Endodermal cell (in vitro differentiated cells): ENCODE data around the gene MTHFD2L. TPM values are rescaled to one million over a fixed set of nuclear protein-coding genes. Genes with fewer than 3 reads are reported as not detected.

ENCODE experiments used
- DNase-seq: peaks from one replicate; pipeline ENCODE4 v3.0.0-alpha.2; 2017
- H3K27ac ChIP-seq: 2 replicates; pipeline ENCODE4 v1.5.1; 2013; ENCODE audit warnings: mild to moderate bottlenecking, low read depth, low read length, moderate library complexity
- H3K27me3 ChIP-seq: 2 replicates; pipeline ENCODE4 v1.6.1; 2013; ENCODE audit warnings: mild to moderate bottlenecking, low read length, moderate library complexity; ENCODE audit not compliant: insufficient read depth, control insufficient read depth, poor library complexity, severe bottlenecking
- H3K36me3 ChIP-seq: 2 replicates; pipeline ENCODE4 v1.7.0; 2013; ENCODE audit warnings: mild to moderate bottlenecking, low read length, moderate library complexity; ENCODE audit not compliant: control insufficient read depth, insufficient read depth
- H3K4me1 ChIP-seq: one replicate; pipeline ENCODE4 v1.7.0; 2013; ENCODE audit warnings: low read length; ENCODE audit not compliant: control insufficient read depth, insufficient read depth
- H3K4me3 ChIP-seq: 2 replicates; pipeline ENCODE4 v1.5.1; 2013; ENCODE audit warnings: mild to moderate bottlenecking, low read length, moderate library complexity
- H3K9ac ChIP-seq: 2 replicates; pipeline ENCODE4 v1.6.1; 2013; ENCODE audit warnings: mild to moderate bottlenecking, low read length, moderate library complexity; ENCODE audit not compliant: poor library complexity, severe bottlenecking; ENCODE audit errors: extremely low read depth
- H3K9me3 ChIP-seq: 2 replicates; pipeline ENCODE4 v1.6.1; 2013; ENCODE audit warnings: mild to moderate bottlenecking, low read length, moderate library complexity; ENCODE audit not compliant: control insufficient read depth
- H3K27ac Mint-ChIP-seq: 2 replicates; pipeline ENCODE4 v1.8.0; 2020; ENCODE audit warnings: mixed read lengths
- H3K27me3 Mint-ChIP-seq: 2 replicates; pipeline ENCODE4 v1.8.0; 2021; ENCODE audit warnings: mild to moderate bottlenecking, mixed read lengths; ENCODE audit not compliant: insufficient read depth
- H3K36me3 Mint-ChIP-seq: 2 replicates; pipeline ENCODE4 v1.8.0; 2020; ENCODE audit warnings: low read depth, mixed read lengths
- H3K4me1 Mint-ChIP-seq: 2 replicates; pipeline ENCODE4 v1.8.0; 2020; ENCODE audit warnings: mixed read lengths
- H3K4me3 Mint-ChIP-seq: 2 replicates; pipeline ENCODE4 v1.8.0; 2020; ENCODE audit warnings: mild to moderate bottlenecking, moderate library complexity, mixed read lengths
- H3K9me3 Mint-ChIP-seq: 2 replicates; pipeline ENCODE4 v1.8.0; 2020; ENCODE audit warnings: mild to moderate bottlenecking, mixed read lengths
- WGBS, 2 experiments: methylation state at CpG; one replicate each; pipeline versions ENCODE4 v1.1.5 to v1.1.7; 2013; ENCODE audit warnings: missing lambda C conversion rate in 2 of 2, mixed read lengths in 1 of 2; ENCODE audit not compliant: insufficient coverage in 1 of 2, insufficient read length in 1 of 2; 5-methylcytosine and 5-hydroxymethylcytosine counted together
- total RNA-seq, 2 donors: library from RNA; stranded (reverse); fragmentation: NEBNext Ultra II Directional in 1 of 2; extraction: Animal tissue kit (Norgen Biotek cat#: 25700) in 1 of 2; gene quantifications; 2 replicates in 1 of 2; 3 replicates in 1 of 2; pipeline ENCODE4 v1.2.1, GENCODE V29; 2021
- TF ChIP-seq, protein P1 (sequence below): fragments of 200-600 bp; sonication (generic); conservative IDR thresholded peaks from 2 replicates; pipeline ENCODE4 v1.5.0; 2021; ENCODE audit warnings: antibody characterized with exemption, mild to moderate bottlenecking

MTHFD2L gene
- total RNA-seq, 2 donors from 2014 or later, result 10.4 to 11.5 TPM

DNA sequence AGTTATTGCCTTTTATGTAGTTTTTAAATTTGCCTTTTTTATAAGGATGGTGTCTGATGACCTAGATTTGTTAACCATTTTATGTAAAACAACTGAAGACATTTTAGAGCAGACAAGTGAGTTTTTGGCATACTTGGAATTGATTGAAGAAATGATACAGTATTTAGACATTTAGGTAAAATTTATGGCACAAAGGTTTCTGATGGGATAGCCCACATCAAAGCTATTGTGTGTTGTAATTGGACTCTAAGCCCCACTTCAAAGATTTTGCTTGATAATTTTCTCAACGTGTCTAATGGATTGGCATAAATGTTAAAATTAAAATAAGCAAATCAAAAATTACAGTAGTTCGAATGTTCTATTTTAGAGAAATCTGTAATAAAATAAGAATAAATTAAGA, 168.0 kb downstream of the MTHFD2L start:
- Mint-ChIP-seq H3K4me3 (no peak overlapping the region), H3K36me3 (no peaks in the 10 kb centered on the region), H3K27ac (no peak overlapping the region), H3K27me3 (no peaks in the 10 kb centered on the region), H3K9me3 (no peaks in the 10 kb centered on the region), H3K4me1 (peaks cover 10% of the 10 kb centered on the region)
- H3K9ac ChIP-seq, result no peak overlapping the region
- no peak overlapping the region for H3K27ac ChIP-seq
- H3K9me3 ChIP-seq, result no peaks in the 10 kb centered on the region
- H3K27me3 ChIP-seq, result peaks cover 9% of the 10 kb centered on the region
- H3K36me3 ChIP-seq, result no peaks in the 10 kb centered on the region
- TF ChIP-seq, protein P1, sequence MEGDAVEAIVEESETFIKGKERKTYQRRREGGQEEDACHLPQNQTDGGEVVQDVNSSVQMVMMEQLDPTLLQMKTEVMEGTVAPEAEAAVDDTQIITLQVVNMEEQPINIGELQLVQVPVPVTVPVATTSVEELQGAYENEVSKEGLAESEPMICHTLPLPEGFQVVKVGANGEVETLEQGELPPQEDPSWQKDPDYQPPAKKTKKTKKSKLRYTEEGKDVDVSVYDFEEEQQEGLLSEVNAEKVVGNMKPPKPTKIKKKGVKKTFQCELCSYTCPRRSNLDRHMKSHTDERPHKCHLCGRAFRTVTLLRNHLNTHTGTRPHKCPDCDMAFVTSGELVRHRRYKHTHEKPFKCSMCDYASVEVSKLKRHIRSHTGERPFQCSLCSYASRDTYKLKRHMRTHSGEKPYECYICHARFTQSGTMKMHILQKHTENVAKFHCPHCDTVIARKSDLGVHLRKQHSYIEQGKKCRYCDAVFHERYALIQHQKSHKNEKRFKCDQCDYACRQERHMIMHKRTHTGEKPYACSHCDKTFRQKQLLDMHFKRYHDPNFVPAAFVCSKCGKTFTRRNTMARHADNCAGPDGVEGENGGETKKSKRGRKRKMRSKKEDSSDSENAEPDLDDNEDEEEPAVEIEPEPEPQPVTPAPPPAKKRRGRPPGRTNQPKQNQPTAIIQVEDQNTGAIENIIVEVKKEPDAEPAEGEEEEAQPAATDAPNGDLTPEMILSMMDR, result no peak
- 100% methylated on average over 2 of the region's 2 CpGs; no CpG with 5 or more reads in 1 of the 2 experiments for WGBS, 2 experiments
- H3K4me1 ChIP-seq, result no peaks in the 10 kb centered on the region
- no peak for DNase-seq
- no peak overlapping the region for H3K4me3 ChIP-seq

DNA sequence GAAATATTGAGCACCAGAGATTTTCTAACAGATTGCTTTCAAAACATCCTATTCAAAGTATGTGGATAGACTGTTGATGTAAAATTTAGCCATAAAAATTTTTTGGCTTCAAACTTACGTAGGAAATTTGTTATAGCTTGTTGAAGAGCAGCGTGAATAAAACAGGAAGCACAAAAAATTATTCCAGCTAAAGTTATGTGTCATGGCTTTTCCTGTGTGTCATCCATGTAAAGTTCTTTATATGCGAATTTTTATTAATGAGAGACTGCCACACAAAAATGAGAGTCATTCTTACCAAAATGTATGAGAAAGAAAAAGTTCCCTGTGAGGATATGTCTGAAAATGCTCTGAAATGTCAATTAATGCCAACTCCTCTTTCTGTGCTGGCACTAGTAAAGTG, 169.8 kb downstream of the MTHFD2L start:
- Histone ChIP-seq H3K4me3 (no peak overlapping the region), H3K4me1 (no peaks in the 10 kb centered on the region), H3K9me3 (no peaks in the 10 kb centered on the region), H3K27ac (no peak overlapping the region), H3K9ac (no peak overlapping the region), H3K27me3 (peaks cover 9% of the 10 kb centered on the region), H3K36me3 (no peaks in the 10 kb centered on the region)
- TF ChIP-seq, protein P1, result no peak
- Mint-ChIP-seq H3K9me3 (no peaks in the 10 kb centered on the region), H3K27ac (no peak overlapping the region), H3K4me1 (peaks cover 7% of the 10 kb centered on the region), H3K4me3 (no peak overlapping the region), H3K27me3 (no peaks in the 10 kb centered on the region), H3K36me3 (no peaks in the 10 kb centered on the region)
- 94 to 100% methylated on average over 1 to 3 of the region's 3 CpGs for WGBS, 2 experiments
- no peak for DNase-seq

DNA sequence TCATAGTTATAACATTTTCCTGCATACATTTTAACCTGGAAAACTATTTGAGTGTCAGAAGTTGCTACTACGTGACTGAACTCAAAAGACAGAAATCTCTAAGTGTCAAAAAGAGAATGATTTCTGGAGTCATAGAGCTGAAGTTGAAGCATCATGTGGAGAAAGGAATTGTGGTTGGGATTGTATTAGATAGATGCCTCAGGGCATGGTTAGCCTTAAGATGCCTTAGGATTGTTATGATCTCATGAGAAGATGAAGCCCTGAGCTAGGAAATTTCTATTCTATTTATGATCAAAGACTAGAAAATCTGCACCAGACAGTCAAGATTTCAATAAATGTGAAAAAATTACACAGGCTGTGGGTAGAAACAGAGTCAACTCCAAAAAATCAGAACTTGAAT, 170.6 kb downstream of the MTHFD2L start:
- Mint-ChIP-seq H3K4me3 (no peak overlapping the region), H3K9me3 (no peaks in the 10 kb centered on the region), H3K27ac (no peak overlapping the region), H3K4me1 (peaks cover 7% of the 10 kb centered on the region), H3K27me3 (no peaks in the 10 kb centered on the region), H3K36me3 (no peaks in the 10 kb centered on the region)
- Histone ChIP-seq H3K27ac (no peak overlapping the region), H3K9me3 (no peaks in the 10 kb centered on the region), H3K4me3 (no peak overlapping the region), H3K36me3 (no peaks in the 10 kb centered on the region), H3K4me1 (no peaks in the 10 kb centered on the region), H3K9ac (no peak overlapping the region), H3K27me3 (peaks cover 2% of the 10 kb centered on the region)
- no peak for DNase-seq
- TF ChIP-seq, protein P1, result no peak
- WGBS, 2 experiments, result 91 to 100% methylated on average over 1 of the region's 1 CpG
